C4-2B (cell line): ENCODE results near the gene LCN2.

ENCODE experiments used
- CTCF ChIP-seq: fragments of 450-650 bp; conservative IDR thresholded peaks from 2 replicates; pipeline ENCODE4 v1.5.1; 2017; ENCODE audit warnings: mild to moderate bottlenecking
- ZFX ChIP-seq: fragments of 450-650 bp; IDR thresholded peaks from 2 replicates; pipeline ENCODE4 v1.6.1; 2017

DNA sequence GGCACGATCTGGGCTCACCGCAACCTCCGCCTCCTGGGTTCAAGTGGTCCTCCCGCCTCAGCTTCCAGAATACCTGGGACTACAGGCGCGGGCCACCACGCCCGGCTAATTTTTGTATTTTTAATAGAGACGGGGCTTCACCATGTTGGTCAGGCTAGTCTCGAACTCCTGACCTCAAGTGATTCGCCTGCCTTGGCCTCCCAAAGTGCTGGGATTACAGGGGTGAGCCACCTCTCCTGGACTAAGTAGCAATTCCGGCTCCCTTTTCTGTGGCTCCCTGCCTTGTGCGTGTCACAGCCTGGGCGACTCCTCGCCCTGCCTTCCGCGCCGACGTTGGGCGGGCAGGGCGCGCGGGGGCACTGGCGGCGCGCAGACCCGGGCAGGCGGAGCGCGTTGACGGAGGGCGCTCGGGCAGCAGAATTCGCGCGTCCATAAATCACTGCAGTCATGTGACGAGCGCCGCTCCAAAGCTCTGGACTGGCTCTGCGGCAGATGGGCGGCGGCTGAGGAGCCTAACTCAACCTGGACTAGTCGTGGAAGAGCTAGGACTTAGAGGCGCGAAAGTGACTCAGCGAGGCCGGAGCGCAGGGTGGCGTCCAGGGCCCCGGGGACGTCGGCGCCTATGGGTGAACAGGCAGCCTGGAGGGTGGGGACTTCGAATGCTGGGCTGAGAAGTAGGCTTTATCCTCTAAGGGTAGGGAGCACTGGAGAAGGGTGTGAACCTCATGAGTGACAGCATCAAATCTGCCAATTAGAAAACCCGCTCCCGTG is 43.5 kb downstream of the LCN2 start:
- TF ChIP-seq CTCF (no peak), ZFX (no peak)
